ENCODE data around the gene TINAG. TPM values are rescaled to one million over a fixed set of nuclear protein-coding genes. Genes with fewer than 3 reads are reported as not detected.
A peak's percentile ranks its signal among the peaks of the same experiment; 100 is the strongest.

TINAG gene
- total RNA-seq, 1 donor from 2014 or later = not detected

DNA sequence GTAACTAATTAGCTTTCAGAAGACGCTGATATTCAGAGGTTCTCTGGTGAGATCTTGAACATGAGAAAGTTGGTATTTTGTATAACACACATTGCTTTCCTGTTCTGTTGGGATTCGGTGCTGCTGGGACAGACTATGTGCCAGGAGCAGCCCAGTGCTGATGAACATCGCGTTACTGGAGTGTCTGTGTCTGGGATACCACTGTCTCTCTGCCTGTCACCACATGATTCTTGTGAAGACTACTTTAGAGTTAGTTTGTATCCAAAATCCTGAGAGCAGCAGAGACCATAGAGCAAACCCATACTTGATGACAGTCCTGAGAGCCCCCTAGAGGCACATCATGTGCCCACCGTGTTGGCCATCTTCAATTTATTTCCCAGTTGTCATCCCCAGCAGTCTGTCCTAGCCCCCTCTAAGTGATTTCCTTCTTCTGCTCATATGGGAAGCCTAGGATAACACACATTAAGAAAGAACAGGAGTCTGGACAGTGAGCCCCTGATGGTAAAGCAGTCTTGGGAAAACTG lies 41.8 kb upstream of the TINAG start:
- no peaks in the 10 kb centered on the region for H3K4me1 Mint-ChIP-seq (ENCODE audit: low read depth, unreplicated experiment)
- no peak overlapping the region for H3K27ac Mint-ChIP-seq (ENCODE audit: unreplicated experiment)
- TF ChIP-seq, protein P1, sequence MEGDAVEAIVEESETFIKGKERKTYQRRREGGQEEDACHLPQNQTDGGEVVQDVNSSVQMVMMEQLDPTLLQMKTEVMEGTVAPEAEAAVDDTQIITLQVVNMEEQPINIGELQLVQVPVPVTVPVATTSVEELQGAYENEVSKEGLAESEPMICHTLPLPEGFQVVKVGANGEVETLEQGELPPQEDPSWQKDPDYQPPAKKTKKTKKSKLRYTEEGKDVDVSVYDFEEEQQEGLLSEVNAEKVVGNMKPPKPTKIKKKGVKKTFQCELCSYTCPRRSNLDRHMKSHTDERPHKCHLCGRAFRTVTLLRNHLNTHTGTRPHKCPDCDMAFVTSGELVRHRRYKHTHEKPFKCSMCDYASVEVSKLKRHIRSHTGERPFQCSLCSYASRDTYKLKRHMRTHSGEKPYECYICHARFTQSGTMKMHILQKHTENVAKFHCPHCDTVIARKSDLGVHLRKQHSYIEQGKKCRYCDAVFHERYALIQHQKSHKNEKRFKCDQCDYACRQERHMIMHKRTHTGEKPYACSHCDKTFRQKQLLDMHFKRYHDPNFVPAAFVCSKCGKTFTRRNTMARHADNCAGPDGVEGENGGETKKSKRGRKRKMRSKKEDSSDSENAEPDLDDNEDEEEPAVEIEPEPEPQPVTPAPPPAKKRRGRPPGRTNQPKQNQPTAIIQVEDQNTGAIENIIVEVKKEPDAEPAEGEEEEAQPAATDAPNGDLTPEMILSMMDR (IDR thresholded peaks at IDR 0.05; ENCODE audit: partially characterized antibody, unreplicated experiment) = peak; percentile 17
- no peak for DNase-seq
- H3K27me3 Mint-ChIP-seq (ENCODE audit: unreplicated experiment) = no peaks in the 10 kb centered on the region
- H3K36me3 Mint-ChIP-seq (ENCODE audit: unreplicated experiment) = no peaks in the 10 kb centered on the region
- H3K4me3 Mint-ChIP-seq (ENCODE audit: unreplicated experiment) = no peak overlapping the region
- no peaks in the 10 kb centered on the region for H3K9me3 Mint-ChIP-seq (ENCODE audit: unreplicated experiment)

DNA sequence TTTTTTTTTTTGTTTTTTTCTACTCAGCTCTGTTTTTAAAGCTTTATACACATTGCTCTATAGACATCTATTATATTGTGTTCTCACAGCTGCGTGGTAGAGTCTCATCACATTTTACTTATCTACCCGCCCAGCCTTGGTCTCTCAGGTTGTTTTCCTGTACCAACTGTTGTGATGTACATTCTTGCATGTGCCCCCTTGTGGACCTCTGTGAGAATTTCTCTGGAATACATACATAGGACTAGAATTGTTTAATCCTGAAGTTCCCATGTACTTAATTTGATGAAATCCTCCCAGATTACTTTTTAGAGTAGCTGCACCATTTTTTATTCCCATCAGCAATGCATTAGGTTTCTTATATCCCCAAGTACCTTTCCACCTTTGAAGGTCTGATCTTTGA lies 40.4 kb upstream of the TINAG start:
- TF ChIP-seq, protein P1 (IDR thresholded peaks at IDR 0.05; ENCODE audit: partially characterized antibody, unreplicated experiment) = peak; percentile 69
- Mint-ChIP-seq H3K27ac (ENCODE audit: unreplicated experiment) (no peak overlapping the region), H3K36me3 (ENCODE audit: unreplicated experiment) (no peaks in the 10 kb centered on the region), H3K27me3 (ENCODE audit: unreplicated experiment) (no peaks in the 10 kb centered on the region), H3K4me1 (ENCODE audit: low read depth, unreplicated experiment) (no peaks in the 10 kb centered on the region), H3K4me3 (ENCODE audit: unreplicated experiment) (no peak overlapping the region), H3K9me3 (ENCODE audit: unreplicated experiment) (no peaks in the 10 kb centered on the region)
- peak; percentile 13 for DNase-seq

DNA sequence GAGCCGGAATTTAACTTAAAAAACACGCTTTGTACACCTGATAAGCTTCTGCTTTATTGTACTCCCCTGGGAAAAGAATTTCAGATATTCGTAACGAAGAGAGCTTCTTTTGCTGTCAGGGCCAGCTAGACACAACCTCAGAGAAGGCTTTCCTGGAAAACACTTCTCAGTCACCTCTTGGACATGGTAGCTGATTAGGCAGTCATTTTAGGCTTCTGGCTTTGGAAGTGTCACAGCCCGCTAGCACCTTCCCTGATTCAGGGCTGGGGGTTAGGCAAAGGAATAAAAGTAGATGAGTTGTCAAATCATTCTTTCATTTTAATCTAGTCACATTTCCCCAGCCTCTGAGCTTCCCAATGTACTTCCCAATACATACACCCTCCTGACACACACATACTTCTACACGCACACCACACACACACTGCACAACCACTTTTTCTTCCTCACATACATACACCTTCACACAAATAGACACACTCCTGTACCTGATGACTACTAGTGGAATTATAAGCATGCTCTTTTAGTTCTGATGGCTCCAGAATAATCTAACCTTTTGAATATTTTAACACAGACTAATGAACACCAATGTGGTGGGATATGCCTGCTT lies 34.9 kb upstream of the TINAG start:
- Mint-ChIP-seq H3K27ac (ENCODE audit: unreplicated experiment) (no peak overlapping the region), H3K9me3 (ENCODE audit: unreplicated experiment) (no peaks in the 10 kb centered on the region), H3K4me3 (ENCODE audit: unreplicated experiment) (no peak overlapping the region), H3K36me3 (ENCODE audit: unreplicated experiment) (no peaks in the 10 kb centered on the region), H3K27me3 (ENCODE audit: unreplicated experiment) (no peaks in the 10 kb centered on the region), H3K4me1 (ENCODE audit: low read depth, unreplicated experiment) (no peaks in the 10 kb centered on the region)
- TF ChIP-seq, protein P1 (IDR thresholded peaks at IDR 0.05; ENCODE audit: partially characterized antibody, unreplicated experiment) = no peak
- no peak for DNase-seq

DNA sequence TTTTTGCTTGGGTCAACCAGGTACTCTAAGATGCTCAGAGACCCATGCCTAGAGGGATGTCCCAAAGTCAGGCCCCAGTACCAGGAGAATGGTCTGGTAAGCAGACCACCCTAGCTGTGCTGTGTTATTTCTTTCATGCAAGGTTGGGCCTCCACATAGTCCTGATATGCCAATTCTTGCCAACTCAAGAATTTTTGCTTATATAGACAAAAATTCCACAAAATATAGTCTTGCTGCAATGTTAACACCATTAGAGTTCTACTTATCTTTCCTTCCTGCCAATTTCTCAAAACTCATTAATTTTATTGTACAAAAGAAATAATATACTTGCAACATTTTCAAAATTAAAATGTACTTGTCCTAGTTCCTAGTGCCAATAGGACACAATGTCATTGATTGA lies 33.9 kb upstream of the TINAG start:
- Mint-ChIP-seq H3K9me3 (ENCODE audit: unreplicated experiment) (no peaks in the 10 kb centered on the region), H3K27ac (ENCODE audit: unreplicated experiment) (no peak overlapping the region), H3K27me3 (ENCODE audit: unreplicated experiment) (no peaks in the 10 kb centered on the region), H3K4me3 (ENCODE audit: unreplicated experiment) (no peak overlapping the region), H3K36me3 (ENCODE audit: unreplicated experiment) (no peaks in the 10 kb centered on the region), H3K4me1 (ENCODE audit: low read depth, unreplicated experiment) (no peaks in the 10 kb centered on the region)
- DNase-seq = no peak
- TF ChIP-seq, protein P1 (IDR thresholded peaks at IDR 0.05; ENCODE audit: partially characterized antibody, unreplicated experiment) = no peak

DNA sequence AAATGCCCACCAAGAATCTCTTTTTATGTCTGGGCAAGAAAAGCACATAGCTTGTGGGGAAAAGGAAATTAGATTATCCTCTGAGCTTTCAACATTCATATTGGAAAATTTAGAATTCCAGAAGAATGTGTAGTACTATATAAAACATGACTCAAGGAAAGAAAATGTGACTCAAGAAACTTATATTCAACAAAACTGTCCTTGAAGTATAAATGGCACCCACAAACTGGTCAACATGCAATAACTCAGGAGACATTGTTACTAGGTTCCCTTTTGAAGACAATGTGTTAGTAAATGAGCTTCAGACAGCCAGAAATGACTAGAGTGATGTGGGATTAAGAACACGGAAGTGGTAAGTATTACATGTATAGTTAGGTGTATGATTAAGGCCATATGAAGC lies 26.1 kb upstream of the TINAG start:
- Mint-ChIP-seq H3K36me3 (ENCODE audit: unreplicated experiment) (no peaks in the 10 kb centered on the region), H3K27ac (ENCODE audit: unreplicated experiment) (no peak overlapping the region), H3K9me3 (ENCODE audit: unreplicated experiment) (no peaks in the 10 kb centered on the region), H3K27me3 (ENCODE audit: unreplicated experiment) (no peaks in the 10 kb centered on the region), H3K4me3 (ENCODE audit: unreplicated experiment) (no peak overlapping the region), H3K4me1 (ENCODE audit: low read depth, unreplicated experiment) (no peaks in the 10 kb centered on the region)
- TF ChIP-seq, protein P1 (IDR thresholded peaks at IDR 0.05; ENCODE audit: partially characterized antibody, unreplicated experiment) = no peak
- no peak for DNase-seq

All from glutamatergic neuron (in vitro differentiated cells).